GM19463 (cell line): ENCODE measurements around the gene CCDC157.
A peak's percentile ranks its signal among the peaks of the same experiment; 100 is the strongest.
"Not testable (repeated sequence)": the region's sequence is repeated elsewhere in the genome, so short reads cannot be mapped to it uniquely, and the experiment has no call there.

Experiments used
- ATAC-seq: cut with Tn5 transposase; IDR thresholded peaks from one replicate; pipeline ENCODE4 v1.9.1; 2021; ENCODE audit warnings: mild to moderate bottlenecking, moderate library complexity; ENCODE audit not compliant: unreplicated experiment

CCDC157 gene

GRCh38 chr22:30386960-30387827 is 30.4 kb downstream of the CCDC157 start, which contains the start of gene RNF215:
RNF215 (minus strand) TSS chr22:30387411; CDS start chr22:30387313, 98 bp downstream.
- peak; percentile 65 for ATAC-seq

- no peak for ATAC-seq
Measured at GRCh38 chr22:30390974-30391691, 34.3 kb downstream of the CCDC157 start.

- no peak for ATAC-seq
Measured at GRCh38 chr22:30392661-30393321, 36.0 kb downstream of the CCDC157 start.

GRCh38 chr22:30393322-30393680 is 36.5 kb downstream of the CCDC157 start:
- no peak for ATAC-seq

GRCh38 chr22:30393885-30394284 is 37.1 kb downstream of the CCDC157 start:
- no peak for ATAC-seq

- ATAC-seq, result no peak
Measured at GRCh38 chr22:30396871-30397655, 40.3 kb downstream of the CCDC157 start, which contains the start of gene SEC14L2. SEC14L2 (plus strand) TSS chr22:30397018; CDS start chr22:30397117, 99 bp downstream.

GRCh38 chr22:30397656-30398635 is 41.1 kb downstream of the CCDC157 start:
- no peak for ATAC-seq

- ATAC-seq, result no peak
Measured at GRCh38 chr22:30398685-30399680, 42.2 kb downstream of the CCDC157 start.

GRCh38 chr22:30399718-30400117 is 42.9 kb downstream of the CCDC157 start:
- ATAC-seq, result no peak

- ATAC-seq, result no peak
Measured at GRCh38 chr22:30400159-30400558, 43.4 kb downstream of the CCDC157 start.

GRCh38 chr22:30401024-30401423 is 44.2 kb downstream of the CCDC157 start:
- not testable (repeated sequence) for ATAC-seq

- ATAC-seq, result no peak
Measured at GRCh38 chr22:30402028-30402765, 45.4 kb downstream of the CCDC157 start.

GRCh38 chr22:30402766-30403104 is 45.9 kb downstream of the CCDC157 start:
- ATAC-seq, result not testable (repeated sequence)

GRCh38 chr22:30404307-30404706 is 47.5 kb downstream of the CCDC157 start:
- ATAC-seq, result no peak

- no peak for ATAC-seq
Measured at GRCh38 chr22:30405731-30406130, 48.9 kb downstream of the CCDC157 start.

- ATAC-seq, result no peak
Measured at GRCh38 chr22:30406400-30406799, 49.6 kb downstream of the CCDC157 start.

GRCh38 chr22:30408388-30409102 is 51.7 kb downstream of the CCDC157 start:
- no peak for ATAC-seq
